Measurements from ENCODE around the gene RPTN.

The RPTN gene

DNA sequence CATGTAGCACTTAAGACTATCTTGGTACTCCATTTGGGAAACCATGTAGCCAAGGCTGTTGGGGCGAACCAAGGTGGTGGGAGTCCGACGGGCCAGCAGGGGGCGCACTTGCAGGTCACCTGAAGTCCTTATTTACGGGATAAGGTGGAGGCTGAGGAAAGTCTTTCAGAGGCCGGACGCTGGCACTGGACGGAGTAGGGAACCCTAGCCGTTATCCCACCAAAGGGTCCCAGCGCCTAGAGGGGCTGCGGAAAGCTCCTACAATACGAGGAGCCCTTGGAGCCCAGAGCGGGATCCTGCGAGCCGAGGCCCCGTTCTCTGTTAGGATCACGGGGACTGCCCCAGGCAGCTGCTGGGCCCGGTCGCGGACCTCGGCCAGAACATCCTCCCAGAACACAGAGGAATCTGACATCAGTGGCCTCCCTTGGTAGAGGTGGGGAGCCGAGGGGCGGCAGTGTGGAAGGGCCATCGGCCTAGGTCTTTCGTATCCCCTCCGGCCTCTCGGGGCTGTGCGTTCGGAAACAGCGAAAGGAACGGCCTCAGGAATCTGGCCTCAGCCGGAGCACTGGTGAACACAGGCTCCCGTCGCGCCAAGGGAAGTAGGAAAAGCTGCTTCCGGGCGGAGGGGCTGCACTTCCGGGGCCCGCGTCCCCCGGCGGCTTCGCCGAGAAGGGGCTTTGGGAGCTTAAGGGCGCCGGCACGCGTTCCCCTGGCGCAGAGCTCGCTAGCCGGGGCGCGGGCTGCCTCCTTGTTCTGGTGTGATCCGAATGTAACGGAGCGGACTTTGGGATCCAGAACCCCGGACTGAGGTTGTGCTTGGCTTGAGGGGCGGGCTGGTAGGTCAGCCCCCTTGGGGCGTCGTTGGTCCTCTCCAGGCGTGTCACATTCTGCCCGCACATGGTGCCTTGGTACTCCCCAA, 29.9 kb upstream of the RPTN start:
- peaks cover 4% of the 10 kb centered on the region; the same call in 1 of the 2 replicates for H3K9me3 ChIP-seq (ENCODE audit: insufficient read depth, low read length)
- no peaks in the 10 kb centered on the region for H3K4me1 ChIP-seq (ENCODE audit: insufficient read depth, insufficient read length)
- H3K4me3 ChIP-seq (ENCODE audit: insufficient read length, low read depth), result peak overlapping the region; percentile 75
- TF ChIP-seq ZNF274 (IDR thresholded peaks at IDR 0.05; ENCODE audit: low read depth, low read length) (no peak), SUZ12 (IDR thresholded peaks at IDR 0.05; ENCODE audit: extremely low read depth, insufficient read depth, insufficient read length) (no peak), YY1 (IDR thresholded peaks at IDR 0.05; ENCODE audit: insufficient read depth, insufficient read length) (no peak)
- peak overlapping the region; percentile 91 for H3K9ac ChIP-seq (ENCODE audit: insufficient read length, low read depth)
- no peaks in the 10 kb centered on the region for H3K36me3 ChIP-seq (ENCODE audit: insufficient read depth, insufficient read length, low read length)
- DNase-seq (ENCODE audit: low read depth, low spot score), result peak; percentile 93
- H3K27me3 ChIP-seq (ENCODE audit: insufficient read depth, insufficient read length), result no peaks in the 10 kb centered on the region

DNA sequence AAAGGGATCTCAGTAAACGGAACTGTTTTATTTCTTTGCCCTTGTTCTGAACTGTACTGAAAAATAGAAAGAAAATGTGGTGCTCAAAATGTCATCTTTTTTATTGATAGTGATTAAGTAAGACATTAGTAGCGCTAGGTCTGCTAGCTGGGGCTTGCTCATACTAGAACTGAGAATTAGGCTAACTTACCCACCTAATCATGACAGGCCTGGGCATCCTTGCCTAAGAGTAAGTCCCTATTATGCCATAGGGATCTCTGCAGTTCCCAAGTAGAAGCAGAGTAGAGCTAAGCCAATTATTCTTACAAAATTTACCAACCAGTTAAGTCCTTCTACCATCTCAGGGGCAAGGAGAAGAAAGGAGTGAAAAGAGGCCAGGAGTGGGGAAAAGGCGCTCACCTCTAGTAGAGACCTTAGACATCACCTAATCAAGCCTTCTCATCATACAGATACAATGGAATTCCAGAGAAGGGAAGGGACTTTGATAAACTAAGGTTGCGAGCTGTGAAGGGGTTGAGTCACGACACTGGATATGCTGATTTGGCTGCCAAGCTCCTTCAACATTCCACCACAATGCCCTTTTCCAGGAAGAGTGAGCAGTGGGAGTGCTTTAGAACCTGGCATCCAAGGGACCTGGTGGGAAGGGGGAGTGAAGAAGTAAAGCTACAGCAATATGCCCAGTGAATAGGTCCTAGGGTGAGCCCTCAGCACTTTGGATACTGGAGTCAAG, 27.7 kb upstream of the RPTN start:
- no peak overlapping the region for H3K4me3 ChIP-seq (ENCODE audit: insufficient read length, low read depth)
- no peak overlapping the region for H3K9ac ChIP-seq (ENCODE audit: insufficient read length, low read depth)
- no peak for TF ChIP-seq YY1 (IDR thresholded peaks at IDR 0.05; ENCODE audit: insufficient read depth, insufficient read length)
- TF ChIP-seq ZNF274 (IDR thresholded peaks at IDR 0.05; ENCODE audit: low read depth, low read length), result no peak
- TF ChIP-seq SUZ12 (IDR thresholded peaks at IDR 0.05; ENCODE audit: extremely low read depth, insufficient read depth, insufficient read length), result no peak
- no peaks in the 10 kb centered on the region for H3K9me3 ChIP-seq (ENCODE audit: insufficient read depth, low read length)
- H3K27me3 ChIP-seq (ENCODE audit: insufficient read depth, insufficient read length), result no peaks in the 10 kb centered on the region
- no peak for DNase-seq (ENCODE audit: low read depth, low spot score)
- no peaks in the 10 kb centered on the region for H3K4me1 ChIP-seq (ENCODE audit: insufficient read depth, insufficient read length)
- H3K36me3 ChIP-seq (ENCODE audit: insufficient read depth, insufficient read length, low read length), result no peaks in the 10 kb centered on the region

DNA sequence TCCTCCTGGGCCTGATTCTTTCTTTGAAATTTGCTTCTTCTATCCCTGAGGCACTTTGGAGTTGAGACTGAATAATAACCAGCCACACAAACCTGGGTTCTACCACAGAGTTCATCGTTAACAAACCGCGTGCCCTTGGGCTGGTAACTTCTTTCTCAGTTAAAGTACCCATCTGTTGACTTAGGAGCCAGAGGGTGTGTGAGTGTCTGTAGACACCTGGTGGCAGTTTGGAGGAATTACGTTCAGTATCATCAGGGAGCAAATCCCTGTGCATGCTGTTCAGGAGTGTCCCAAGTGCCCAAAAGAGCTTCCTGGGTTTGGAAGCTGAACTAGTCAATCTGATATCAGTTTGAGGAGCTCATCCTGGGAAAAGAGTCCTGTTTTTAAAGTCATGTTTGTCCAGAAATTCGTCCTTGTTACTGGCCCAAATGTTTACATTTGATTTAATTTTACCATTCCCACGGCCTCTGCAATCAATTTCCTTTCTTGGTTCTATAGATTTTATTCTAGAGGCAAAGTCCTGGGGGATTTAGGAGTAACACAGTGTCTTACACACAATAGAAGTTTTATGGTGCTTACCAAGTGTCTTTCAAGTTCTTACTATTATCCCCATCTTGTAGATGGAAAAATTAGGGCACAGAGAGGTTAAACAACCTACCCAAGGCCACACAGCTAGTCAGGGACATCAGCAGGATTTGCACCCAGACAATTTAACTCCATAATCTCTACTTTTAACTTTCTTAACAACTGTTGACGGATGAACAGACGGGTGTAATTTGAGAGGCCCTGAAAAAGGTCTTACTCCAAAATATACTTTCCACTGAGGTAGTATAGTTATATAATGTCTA, 26.7 kb upstream of the RPTN start:
- no peaks in the 10 kb centered on the region for H3K36me3 ChIP-seq (ENCODE audit: insufficient read depth, insufficient read length, low read length)
- no peak overlapping the region for H3K4me3 ChIP-seq (ENCODE audit: insufficient read length, low read depth)
- H3K9ac ChIP-seq (ENCODE audit: insufficient read length, low read depth), result no peak overlapping the region
- H3K9me3 ChIP-seq (ENCODE audit: insufficient read depth, low read length), result no peaks in the 10 kb centered on the region
- no peaks in the 10 kb centered on the region for H3K27me3 ChIP-seq (ENCODE audit: insufficient read depth, insufficient read length)
- DNase-seq (ENCODE audit: low read depth, low spot score), result peak; percentile 39
- no peaks in the 10 kb centered on the region for H3K4me1 ChIP-seq (ENCODE audit: insufficient read depth, insufficient read length)
- no peak for TF ChIP-seq ZNF274 (IDR thresholded peaks at IDR 0.05; ENCODE audit: low read depth, low read length)
- no peak for TF ChIP-seq SUZ12 (IDR thresholded peaks at IDR 0.05; ENCODE audit: extremely low read depth, insufficient read depth, insufficient read length)
- TF ChIP-seq YY1 (IDR thresholded peaks at IDR 0.05; ENCODE audit: insufficient read depth, insufficient read length), result no peak

DNA sequence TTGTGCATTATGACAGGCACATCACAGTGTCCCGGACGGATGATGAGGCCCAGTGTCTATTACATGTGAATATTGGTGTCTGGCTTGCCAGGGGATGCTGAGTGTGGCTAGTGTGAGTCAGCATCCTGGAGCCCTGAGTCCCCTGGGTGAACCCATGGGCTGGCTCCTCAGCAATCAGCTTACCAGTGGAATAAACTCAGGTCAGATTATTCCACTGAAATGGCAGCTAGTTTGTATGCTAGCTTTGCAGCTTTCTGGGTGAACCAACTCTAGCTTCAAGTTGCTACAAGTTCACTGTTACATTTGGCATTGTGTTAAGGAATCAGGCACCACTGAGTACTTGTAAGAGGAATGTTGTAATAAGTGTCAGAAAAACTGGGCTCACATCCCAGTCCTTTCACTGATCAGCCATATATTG, 23.9 kb upstream of the RPTN start:
- Histone ChIP-seq H3K4me3 (ENCODE audit: insufficient read length, low read depth) (no peak overlapping the region), H3K9ac (ENCODE audit: insufficient read length, low read depth) (no peak overlapping the region), H3K4me1 (ENCODE audit: insufficient read depth, insufficient read length) (no peaks in the 10 kb centered on the region), H3K9me3 (ENCODE audit: insufficient read depth, low read length) (no peaks in the 10 kb centered on the region), H3K36me3 (ENCODE audit: insufficient read depth, insufficient read length, low read length) (no peaks in the 10 kb centered on the region), H3K27me3 (ENCODE audit: insufficient read depth, insufficient read length) (no peaks in the 10 kb centered on the region)
- TF ChIP-seq ZNF274 (IDR thresholded peaks at IDR 0.05; ENCODE audit: low read depth, low read length) (no peak), SUZ12 (IDR thresholded peaks at IDR 0.05; ENCODE audit: extremely low read depth, insufficient read depth, insufficient read length) (no peak), YY1 (IDR thresholded peaks at IDR 0.05; ENCODE audit: insufficient read depth, insufficient read length) (no peak)
- DNase-seq (ENCODE audit: low read depth, low spot score), result no peak

DNA sequence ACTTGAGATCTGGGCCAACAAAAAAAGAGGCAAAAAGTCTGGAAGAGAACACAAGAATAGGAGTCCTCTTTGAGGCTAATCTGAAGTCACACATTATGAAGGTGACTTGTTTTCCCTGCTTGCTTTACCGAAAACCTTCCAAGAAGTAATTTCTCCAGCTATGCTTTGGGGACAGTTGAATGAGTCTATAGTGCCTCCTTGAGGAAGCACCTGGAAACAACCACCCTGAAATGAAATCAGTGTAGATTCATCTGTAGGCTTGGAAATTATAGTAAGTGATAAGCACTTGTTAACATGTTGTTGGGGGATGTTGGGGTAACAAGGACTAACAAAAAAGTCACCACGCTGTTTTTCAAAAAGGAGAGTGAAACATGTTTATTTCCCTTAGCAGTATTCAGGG, 23.4 kb upstream of the RPTN start:
- Histone ChIP-seq H3K4me3 (ENCODE audit: insufficient read length, low read depth) (no peak overlapping the region), H3K36me3 (ENCODE audit: insufficient read depth, insufficient read length, low read length) (no peaks in the 10 kb centered on the region), H3K9ac (ENCODE audit: insufficient read length, low read depth) (no peak overlapping the region), H3K4me1 (ENCODE audit: insufficient read depth, insufficient read length) (no peaks in the 10 kb centered on the region), H3K9me3 (ENCODE audit: insufficient read depth, low read length) (no peaks in the 10 kb centered on the region), H3K27me3 (ENCODE audit: insufficient read depth, insufficient read length) (no peaks in the 10 kb centered on the region)
- TF ChIP-seq YY1 (IDR thresholded peaks at IDR 0.05; ENCODE audit: insufficient read depth, insufficient read length) (no peak), SUZ12 (IDR thresholded peaks at IDR 0.05; ENCODE audit: extremely low read depth, insufficient read depth, insufficient read length) (no peak), ZNF274 (IDR thresholded peaks at IDR 0.05; ENCODE audit: low read depth, low read length) (no peak)
- peak; percentile 25 for DNase-seq (ENCODE audit: low read depth, low spot score)

DNA sequence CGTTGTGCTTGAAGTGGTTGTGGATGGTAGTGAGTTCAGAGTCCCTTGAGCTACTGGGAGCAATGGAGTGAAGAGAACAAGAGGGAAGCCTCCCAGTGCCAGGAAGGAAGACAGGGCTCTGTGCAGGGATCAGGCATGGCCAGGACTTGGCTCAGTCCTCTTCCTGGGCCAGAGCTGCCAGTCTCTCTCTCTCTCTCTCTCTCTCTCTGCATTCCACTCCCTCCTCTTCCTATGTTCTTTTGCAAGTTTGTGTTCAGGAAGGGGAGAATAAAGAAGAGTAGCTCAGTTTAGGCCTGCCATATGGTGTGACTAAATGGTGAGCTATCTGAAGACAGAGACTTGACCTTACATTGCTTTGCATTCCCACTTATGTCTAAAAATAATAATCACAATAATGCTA, 20.5 kb upstream of the RPTN start:
- H3K9ac ChIP-seq (ENCODE audit: insufficient read length, low read depth), result no peak overlapping the region
- H3K4me1 ChIP-seq (ENCODE audit: insufficient read depth, insufficient read length), result no peaks in the 10 kb centered on the region
- no peak overlapping the region for H3K4me3 ChIP-seq (ENCODE audit: insufficient read length, low read depth)
- H3K9me3 ChIP-seq (ENCODE audit: insufficient read depth, low read length), result no peaks in the 10 kb centered on the region
- H3K36me3 ChIP-seq (ENCODE audit: insufficient read depth, insufficient read length, low read length), result no peaks in the 10 kb centered on the region
- no peak for TF ChIP-seq ZNF274 (IDR thresholded peaks at IDR 0.05; ENCODE audit: low read depth, low read length)
- no peak for TF ChIP-seq YY1 (IDR thresholded peaks at IDR 0.05; ENCODE audit: insufficient read depth, insufficient read length)
- no peak for TF ChIP-seq SUZ12 (IDR thresholded peaks at IDR 0.05; ENCODE audit: extremely low read depth, insufficient read depth, insufficient read length)
- no peaks in the 10 kb centered on the region for H3K27me3 ChIP-seq (ENCODE audit: insufficient read depth, insufficient read length)
- DNase-seq (ENCODE audit: low read depth, low spot score), result no peak

All from NT2/D1 (cell line).